ENCODE results near the gene CTNS. TPM values are rescaled to one million over a fixed set of nuclear protein-coding genes. Genes with fewer than 3 reads are reported as not detected.

CTNS gene
- total RNA-seq, 1 donor from 2014 or later = 5.9 TPM

DNA sequence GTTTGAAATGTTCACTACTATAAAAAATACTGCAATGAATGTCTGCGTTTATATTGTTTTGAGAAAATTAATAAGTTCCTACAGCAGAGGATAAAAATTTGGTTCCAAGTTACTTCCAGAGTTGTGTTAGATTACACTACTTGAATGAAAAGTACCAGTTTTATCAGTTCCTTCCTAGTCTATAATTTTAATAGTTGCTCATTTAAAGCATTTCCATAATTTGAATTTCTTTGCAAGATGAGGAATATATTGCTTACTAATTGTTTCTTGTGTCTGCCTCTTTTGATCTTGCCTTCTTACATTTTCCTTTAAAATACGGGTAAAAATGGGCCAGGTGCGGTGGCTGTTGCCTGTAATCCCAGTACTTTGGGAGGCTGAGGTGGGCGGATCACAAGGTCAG lies 36.0 kb downstream of the CTNS start:
- TF ChIP-seq, protein P1, sequence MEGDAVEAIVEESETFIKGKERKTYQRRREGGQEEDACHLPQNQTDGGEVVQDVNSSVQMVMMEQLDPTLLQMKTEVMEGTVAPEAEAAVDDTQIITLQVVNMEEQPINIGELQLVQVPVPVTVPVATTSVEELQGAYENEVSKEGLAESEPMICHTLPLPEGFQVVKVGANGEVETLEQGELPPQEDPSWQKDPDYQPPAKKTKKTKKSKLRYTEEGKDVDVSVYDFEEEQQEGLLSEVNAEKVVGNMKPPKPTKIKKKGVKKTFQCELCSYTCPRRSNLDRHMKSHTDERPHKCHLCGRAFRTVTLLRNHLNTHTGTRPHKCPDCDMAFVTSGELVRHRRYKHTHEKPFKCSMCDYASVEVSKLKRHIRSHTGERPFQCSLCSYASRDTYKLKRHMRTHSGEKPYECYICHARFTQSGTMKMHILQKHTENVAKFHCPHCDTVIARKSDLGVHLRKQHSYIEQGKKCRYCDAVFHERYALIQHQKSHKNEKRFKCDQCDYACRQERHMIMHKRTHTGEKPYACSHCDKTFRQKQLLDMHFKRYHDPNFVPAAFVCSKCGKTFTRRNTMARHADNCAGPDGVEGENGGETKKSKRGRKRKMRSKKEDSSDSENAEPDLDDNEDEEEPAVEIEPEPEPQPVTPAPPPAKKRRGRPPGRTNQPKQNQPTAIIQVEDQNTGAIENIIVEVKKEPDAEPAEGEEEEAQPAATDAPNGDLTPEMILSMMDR (conservative IDR thresholded peaks at IDR 0.05; ENCODE audit: low read depth, low read length) = no peak
- H3K4me3 ChIP-seq (ENCODE audit: low read depth, low read length) = no peak overlapping the region
- DNase-seq (ENCODE audit: low read depth) = no peak

DNA sequence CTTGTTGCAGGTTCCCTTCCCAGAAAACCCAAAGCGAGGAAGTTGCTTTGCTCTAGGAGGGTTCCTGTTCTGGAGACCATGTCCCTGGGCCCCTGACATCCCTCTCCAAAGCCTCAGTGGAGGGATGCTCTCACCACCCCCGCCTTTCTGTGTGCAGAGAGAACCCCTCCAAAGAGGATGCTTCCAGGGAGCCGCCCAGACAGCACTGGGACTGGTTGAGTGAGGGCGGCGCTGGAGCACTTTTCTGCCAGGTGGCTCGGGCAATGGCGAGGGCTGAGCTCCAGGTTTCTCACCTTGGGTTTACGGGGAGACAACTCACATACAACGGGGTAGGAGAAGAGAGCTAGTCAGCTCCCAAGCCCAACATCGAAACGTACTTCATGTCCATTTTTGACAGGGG lies 39.3 kb downstream of the CTNS start:
- DNase-seq (ENCODE audit: low read depth) = no peak
- TF ChIP-seq, protein P1 (conservative IDR thresholded peaks at IDR 0.05; ENCODE audit: low read depth, low read length) = no peak
- no peak overlapping the region for H3K4me3 ChIP-seq (ENCODE audit: low read depth, low read length)

DNA sequence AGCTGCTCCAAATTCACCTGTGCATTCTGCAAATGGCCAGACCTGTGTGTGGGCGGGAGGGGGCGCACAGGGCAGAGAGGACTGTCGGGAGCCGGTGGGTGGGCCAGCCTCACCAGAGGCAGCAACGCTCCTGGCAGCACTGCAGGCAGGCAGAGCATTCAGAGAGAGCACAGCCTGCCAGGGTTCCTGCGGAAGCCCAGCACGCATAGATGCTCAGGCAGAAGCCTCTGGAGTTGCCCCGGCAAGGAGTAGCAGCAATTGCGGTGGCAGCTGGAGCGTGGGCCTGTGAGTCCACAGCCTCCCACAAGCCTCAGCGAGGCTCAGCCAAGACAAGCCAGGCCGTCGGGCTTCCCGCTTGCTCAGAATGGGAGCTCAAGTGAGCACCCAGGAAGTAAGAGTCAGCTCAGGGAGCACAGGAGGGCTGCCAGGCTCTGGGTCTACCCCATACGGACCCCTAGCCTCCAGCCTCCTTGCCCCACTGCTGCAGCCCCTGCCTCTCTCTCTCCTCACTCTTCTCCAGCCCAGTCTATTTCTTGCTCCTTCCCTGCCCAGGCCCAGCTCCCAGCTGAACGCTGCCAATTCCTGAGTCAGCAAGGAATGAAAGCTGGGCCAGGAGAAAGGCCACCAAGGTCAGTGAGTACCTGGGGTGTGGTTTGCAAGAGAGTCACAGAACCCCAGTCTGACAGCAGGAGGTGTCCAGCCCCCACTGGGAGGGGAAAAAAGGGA lies 41.7 kb downstream of the CTNS start:
- TF ChIP-seq, protein P1 (conservative IDR thresholded peaks at IDR 0.05; ENCODE audit: low read depth, low read length) = no peak
- no peak overlapping the region for H3K4me3 ChIP-seq (ENCODE audit: low read depth, low read length)
- no peak for DNase-seq (ENCODE audit: low read depth)

DNA sequence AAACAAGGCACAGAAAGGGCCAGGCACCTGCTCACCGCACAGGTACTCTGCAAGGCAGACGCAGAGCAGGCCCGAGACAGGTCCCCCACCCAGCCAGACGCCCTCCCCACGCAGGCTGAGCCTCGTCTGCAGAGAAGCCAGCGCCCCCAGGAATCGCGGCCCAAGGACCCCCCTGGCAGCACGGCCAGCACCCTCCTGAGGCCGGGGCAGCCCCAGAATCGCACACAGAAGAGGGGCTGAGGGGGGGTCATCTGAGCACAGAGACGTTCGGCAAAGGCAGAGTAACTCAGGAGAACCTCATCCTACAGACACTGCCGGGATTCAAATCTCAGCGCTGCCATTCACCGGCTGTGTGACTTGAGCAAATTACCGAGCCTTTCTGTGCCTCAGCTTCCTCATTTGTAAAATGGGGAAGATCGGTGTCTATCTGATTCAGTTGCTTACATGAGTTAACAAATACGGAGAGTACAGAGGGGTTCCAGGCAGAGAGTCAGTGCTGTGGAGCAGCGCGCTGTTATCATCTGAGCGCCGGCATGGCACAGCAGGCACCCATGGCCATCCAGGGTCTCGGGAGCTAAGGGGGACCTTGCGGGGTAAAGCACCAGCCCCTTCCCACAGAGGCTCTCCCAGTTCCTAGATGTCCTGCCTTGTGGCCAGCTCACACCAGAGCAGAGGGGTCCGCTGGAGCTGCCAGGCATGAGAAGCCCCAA lies 42.4 kb downstream of the CTNS start:
- DNase-seq (ENCODE audit: low read depth) = no peak
- TF ChIP-seq, protein P1 (conservative IDR thresholded peaks at IDR 0.05; ENCODE audit: low read depth, low read length) = no peak
- no peak overlapping the region for H3K4me3 ChIP-seq (ENCODE audit: low read depth, low read length)

DNA sequence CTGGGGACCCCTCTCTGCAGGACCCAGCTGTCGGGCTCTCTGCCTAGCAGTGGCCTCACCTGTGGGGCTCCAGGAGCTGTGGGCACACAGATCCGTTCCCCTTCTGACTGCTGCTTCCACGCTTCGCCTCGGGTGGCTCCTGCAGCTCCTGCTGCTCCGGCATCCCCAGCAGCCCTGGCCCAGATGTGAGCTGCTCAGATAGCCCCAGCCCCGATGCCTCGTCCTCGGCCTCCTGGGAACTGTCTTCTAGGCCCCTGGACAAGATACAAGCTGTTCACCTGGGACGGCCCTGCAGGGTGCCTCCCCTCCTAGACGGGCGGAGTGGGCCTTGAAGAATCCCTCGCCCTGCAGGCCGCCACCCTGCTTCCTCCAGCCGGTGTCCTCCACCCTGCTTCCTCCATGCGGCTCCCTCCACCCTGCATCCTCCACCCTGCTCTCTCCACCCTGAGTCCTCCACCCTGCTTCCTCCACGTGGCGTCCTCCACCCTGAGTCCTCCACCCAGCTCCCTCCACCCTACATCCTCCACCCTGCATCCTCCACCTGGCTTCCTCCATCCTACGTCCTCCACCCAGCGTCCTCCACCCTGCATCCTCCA lies 43.1 kb downstream of the CTNS start:
- DNase-seq (ENCODE audit: low read depth) = no peak
- TF ChIP-seq, protein P1 (conservative IDR thresholded peaks at IDR 0.05; ENCODE audit: low read depth, low read length) = no peak
- H3K4me3 ChIP-seq (ENCODE audit: low read depth, low read length) = no peak overlapping the region

DNA sequence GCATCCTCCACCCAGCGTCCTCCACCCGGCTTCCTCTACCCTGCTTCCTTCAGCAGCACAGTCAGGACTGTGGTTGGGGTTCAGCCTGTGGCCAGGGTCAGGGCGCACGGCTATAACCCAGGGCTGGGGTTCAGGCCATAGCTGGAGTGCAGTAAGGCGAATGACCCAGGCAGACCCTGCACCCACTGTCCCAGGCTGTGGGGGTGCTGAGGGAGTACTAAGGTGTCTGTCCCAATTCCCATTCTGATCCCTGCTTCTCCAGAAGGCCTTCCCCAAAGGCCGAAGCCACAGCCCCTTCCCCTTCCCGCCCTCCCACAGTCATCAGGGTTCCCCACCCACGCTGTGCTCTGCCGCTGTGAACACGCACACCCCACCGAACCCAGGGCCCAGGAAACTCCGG lies 44.5 kb downstream of the CTNS start:
- DNase-seq (ENCODE audit: low read depth) = no peak
- TF ChIP-seq, protein P1 (conservative IDR thresholded peaks at IDR 0.05; ENCODE audit: low read depth, low read length) = no peak
- H3K4me3 ChIP-seq (ENCODE audit: low read depth, low read length) = no peak overlapping the region
